Endothelial cell of umbilical vein (primary cell): ENCODE results near the gene KCNN1.

Experiments
- EZH2 ChIP-seq: IDR thresholded peaks from 2 replicates; pipeline ENCODE4 v1.6.1; 2012; ENCODE audit warnings: borderline replicate concordance, low read depth, mild to moderate bottlenecking, moderate library complexity, low read length, inconsistent platforms; ENCODE audit not compliant: severe bottlenecking
- FOS ChIP-seq: IDR thresholded peaks from 2 replicates; pipeline ENCODE4 v1.6.1; 2011; ENCODE audit warnings: mild to moderate bottlenecking, low read length, moderate library complexity, borderline replicate concordance; ENCODE audit not compliant: insufficient read depth
- JUN ChIP-seq: IDR thresholded peaks from 2 replicates; pipeline ENCODE4 v1.6.1; 2011; ENCODE audit warnings: borderline replicate concordance, low read depth; ENCODE audit not compliant: insufficient read length, insufficient read depth
- MYC ChIP-seq: IDR thresholded peaks from one replicate; pipeline ENCODE4 v1.6.1; 2011; ENCODE audit warnings: mild to moderate bottlenecking, low read depth, low read length
- POLR2A ChIP-seq: IDR thresholded peaks from 2 replicates; pipeline ENCODE4 v1.6.1; 2012; ENCODE audit warnings: low read depth, mild to moderate bottlenecking, control low read depth, low read length
- POLR2AphosphoS5 ChIP-seq: IDR thresholded peaks from 2 replicates; pipeline ENCODE4 v1.6.1; 2012; ENCODE audit warnings: low read depth, mild to moderate bottlenecking, control low read depth, low read length, moderate library complexity; ENCODE audit not compliant: insufficient read depth
- TF ChIP-seq, protein P1 (sequence below), 2 donors: IDR thresholded peaks; 1 replicate in 1 of 2; 2 replicates in 1 of 2; pipeline ENCODE4 v1.5.1; 2011; ENCODE audit warnings: low read length in 2 of 2, mild to moderate bottlenecking in 2 of 2, moderate library complexity in 2 of 2, control low read depth in 1 of 2, inconsistent platforms in 1 of 2, low read depth in 1 of 2; ENCODE audit not compliant: insufficient read depth in 1 of 2; ENCODE audit errors: extremely low read depth in 1 of 2
- TF ChIP-seq, protein P2 (sequence below): IDR thresholded peaks from 2 replicates; pipeline ENCODE4 v1.6.1; 2011; ENCODE audit not compliant: insufficient read depth, insufficient read length

DNA sequence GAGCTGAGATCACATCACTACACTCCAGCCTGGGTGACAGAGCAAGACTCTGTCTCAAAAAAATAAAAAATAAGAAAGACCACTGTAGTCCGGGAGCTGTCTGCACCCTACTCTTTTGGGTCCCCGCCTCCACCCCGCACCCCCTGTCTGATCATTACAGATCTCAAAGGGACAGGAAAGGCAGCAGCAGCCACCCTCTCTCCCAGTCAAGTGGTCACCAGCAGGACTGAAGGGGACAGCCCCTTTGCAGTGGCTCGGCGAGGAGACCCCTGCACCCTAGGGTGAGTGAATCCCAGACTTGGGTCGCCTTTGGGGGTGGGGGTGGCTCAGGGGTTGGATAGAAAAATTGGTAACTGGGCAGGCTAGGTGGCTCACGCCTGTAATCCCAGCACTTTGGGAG lies 12.5 kb upstream of the KCNN1 start:
- TF ChIP-seq POLR2A (no peak), POLR2AphosphoS5 (no peak), MYC (no peak), EZH2 (no peak), FOS (no peak), JUN (no peak)
- TF ChIP-seq, protein P1, sequence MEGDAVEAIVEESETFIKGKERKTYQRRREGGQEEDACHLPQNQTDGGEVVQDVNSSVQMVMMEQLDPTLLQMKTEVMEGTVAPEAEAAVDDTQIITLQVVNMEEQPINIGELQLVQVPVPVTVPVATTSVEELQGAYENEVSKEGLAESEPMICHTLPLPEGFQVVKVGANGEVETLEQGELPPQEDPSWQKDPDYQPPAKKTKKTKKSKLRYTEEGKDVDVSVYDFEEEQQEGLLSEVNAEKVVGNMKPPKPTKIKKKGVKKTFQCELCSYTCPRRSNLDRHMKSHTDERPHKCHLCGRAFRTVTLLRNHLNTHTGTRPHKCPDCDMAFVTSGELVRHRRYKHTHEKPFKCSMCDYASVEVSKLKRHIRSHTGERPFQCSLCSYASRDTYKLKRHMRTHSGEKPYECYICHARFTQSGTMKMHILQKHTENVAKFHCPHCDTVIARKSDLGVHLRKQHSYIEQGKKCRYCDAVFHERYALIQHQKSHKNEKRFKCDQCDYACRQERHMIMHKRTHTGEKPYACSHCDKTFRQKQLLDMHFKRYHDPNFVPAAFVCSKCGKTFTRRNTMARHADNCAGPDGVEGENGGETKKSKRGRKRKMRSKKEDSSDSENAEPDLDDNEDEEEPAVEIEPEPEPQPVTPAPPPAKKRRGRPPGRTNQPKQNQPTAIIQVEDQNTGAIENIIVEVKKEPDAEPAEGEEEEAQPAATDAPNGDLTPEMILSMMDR (IDR thresholded peaks at IDR 0.05; ENCODE audit: extremely low read depth in 1 of 2, insufficient read depth in 1 of 2, low read depth in 1 of 2, low read length in 2 of 2) = no peak
- TF ChIP-seq, protein P2, sequence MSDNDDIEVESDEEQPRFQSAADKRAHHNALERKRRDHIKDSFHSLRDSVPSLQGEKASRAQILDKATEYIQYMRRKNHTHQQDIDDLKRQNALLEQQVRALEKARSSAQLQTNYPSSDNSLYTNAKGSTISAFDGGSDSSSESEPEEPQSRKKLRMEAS = no peak
